22Rv1 (cell line): ENCODE measurements around the gene COL24A1.
"Not testable (repeated sequence)": the region's sequence is repeated elsewhere in the genome, so short reads cannot be mapped to it uniquely, and the experiment has no call there.

ENCODE experiments used
- H3K27ac ChIP-seq: fragments of 450-650 bp; 2 replicates; pipeline ENCODE4 v1.5.1; 2017
- CTCF ChIP-seq: fragments of 450-650 bp; IDR thresholded peaks from 2 replicates; pipeline ENCODE4 v1.5.1; 2017; ENCODE audit warnings: mild to moderate bottlenecking
- ZFX ChIP-seq: fragments of 450-650 bp; IDR thresholded peaks from 2 replicates; pipeline ENCODE4 v1.6.1; 2017; ENCODE audit warnings: antibody characterized with exemption, borderline replicate concordance

Gene COL24A1

GRCh38 chr1:85836736-85837135, 319.8 kb downstream of the COL24A1 start:
- TF ChIP-seq CTCF = no peak
- no peak for TF ChIP-seq ZFX

GRCh38 chr1:85833165-85833564, 323.4 kb downstream of the COL24A1 start:
- not testable (repeated sequence) for H3K27ac ChIP-seq

More at GRCh38 chr1:85836736-85837135, 319.8 kb downstream of the COL24A1 start:
- H3K27ac ChIP-seq = no peak overlapping the region

- TF ChIP-seq ZFX (no peak), CTCF (no peak)
- peak overlapping the region; percentile 41; the same call in 1 of the 2 replicates for H3K27ac ChIP-seq
Measured at GRCh38 chr1:85830837-85831236, 325.7 kb downstream of the COL24A1 start.

GRCh38 chr1:85824066-85824840, 332.3 kb downstream of the COL24A1 start:
- TF ChIP-seq CTCF (0 out of 2 replicates have a peak, but pooled peaks have one; percentile 7), ZFX (no peak)
- no peak overlapping the region for H3K27ac ChIP-seq

- TF ChIP-seq ZFX = no peak
- no peak for TF ChIP-seq CTCF
- H3K27ac ChIP-seq = no peak overlapping the region
Measured at GRCh38 chr1:85822696-85823095, 333.9 kb downstream of the COL24A1 start.

- peak overlapping the region; percentile 78 for H3K27ac ChIP-seq
- no peak for TF ChIP-seq CTCF
- no peak for TF ChIP-seq ZFX
Measured at GRCh38 chr1:85818371-85818770, 338.2 kb downstream of the COL24A1 start.

GRCh38 chr1:85816606-85817005, 340.0 kb downstream of the COL24A1 start:
- no peak overlapping the region for H3K27ac ChIP-seq
- TF ChIP-seq ZFX (no peak), CTCF (no peak)
